GM13976 (cell line): ENCODE data around the gene WRAP73.

Source experiments
- DNase-seq: peaks from one replicate; pipeline ENCODE4 v3.0.0; 2012; ENCODE audit warnings: low spot score
- in situ Hi-C: fragments of 300-500 bp; cut with MboI; formaldehyde crosslinking; loops from one replicate; pipeline ENCODE4 v1.12.0; 2022; ENCODE audit warnings: low sequenced_read_pairs, mixed read lengths, inconsistent platforms; ENCODE audit not compliant: unreplicated experiment
- TF ChIP-seq, protein P1 (sequence below): IDR thresholded peaks from 2 replicates; pipeline ENCODE4 v1.5.1; 2012; ENCODE audit warnings: borderline replicate concordance, mild to moderate bottlenecking; ENCODE audit not compliant: insufficient read depth; ENCODE audit errors: extremely low read depth, missing control alignments, control extremely low read depth

Gene WRAP73

DNA sequence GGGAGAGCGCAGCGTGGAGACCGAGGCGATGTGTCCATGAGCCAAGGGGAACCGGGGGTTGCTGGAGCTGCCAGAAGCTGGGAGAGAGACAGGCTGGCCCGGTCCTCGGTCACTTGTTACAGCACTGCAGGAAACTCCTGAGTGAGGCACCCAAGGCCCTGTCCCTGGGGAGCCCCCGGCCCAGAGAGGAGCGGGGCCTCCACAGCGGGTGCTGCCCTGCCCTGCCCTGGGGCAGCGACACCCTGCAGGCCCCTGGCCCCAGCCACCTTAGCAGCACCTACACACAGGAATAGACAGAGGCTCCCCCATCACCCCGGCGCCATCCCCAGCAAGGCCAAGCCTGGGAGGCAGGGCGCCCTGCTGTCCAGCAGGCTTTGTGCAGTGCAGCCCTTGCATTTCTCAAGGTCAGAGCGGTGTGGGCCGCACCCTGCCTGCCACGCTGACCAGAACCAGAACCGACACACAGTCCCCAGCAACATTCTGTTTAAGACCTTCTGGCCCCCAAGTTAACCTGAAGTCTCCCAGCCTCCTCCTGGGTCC, 32.0 kb downstream of the WRAP73 start:
- in situ Hi-C loops: no loop called here
- TF ChIP-seq, protein P1, sequence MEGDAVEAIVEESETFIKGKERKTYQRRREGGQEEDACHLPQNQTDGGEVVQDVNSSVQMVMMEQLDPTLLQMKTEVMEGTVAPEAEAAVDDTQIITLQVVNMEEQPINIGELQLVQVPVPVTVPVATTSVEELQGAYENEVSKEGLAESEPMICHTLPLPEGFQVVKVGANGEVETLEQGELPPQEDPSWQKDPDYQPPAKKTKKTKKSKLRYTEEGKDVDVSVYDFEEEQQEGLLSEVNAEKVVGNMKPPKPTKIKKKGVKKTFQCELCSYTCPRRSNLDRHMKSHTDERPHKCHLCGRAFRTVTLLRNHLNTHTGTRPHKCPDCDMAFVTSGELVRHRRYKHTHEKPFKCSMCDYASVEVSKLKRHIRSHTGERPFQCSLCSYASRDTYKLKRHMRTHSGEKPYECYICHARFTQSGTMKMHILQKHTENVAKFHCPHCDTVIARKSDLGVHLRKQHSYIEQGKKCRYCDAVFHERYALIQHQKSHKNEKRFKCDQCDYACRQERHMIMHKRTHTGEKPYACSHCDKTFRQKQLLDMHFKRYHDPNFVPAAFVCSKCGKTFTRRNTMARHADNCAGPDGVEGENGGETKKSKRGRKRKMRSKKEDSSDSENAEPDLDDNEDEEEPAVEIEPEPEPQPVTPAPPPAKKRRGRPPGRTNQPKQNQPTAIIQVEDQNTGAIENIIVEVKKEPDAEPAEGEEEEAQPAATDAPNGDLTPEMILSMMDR: no peak
- no peak for DNase-seq

DNA sequence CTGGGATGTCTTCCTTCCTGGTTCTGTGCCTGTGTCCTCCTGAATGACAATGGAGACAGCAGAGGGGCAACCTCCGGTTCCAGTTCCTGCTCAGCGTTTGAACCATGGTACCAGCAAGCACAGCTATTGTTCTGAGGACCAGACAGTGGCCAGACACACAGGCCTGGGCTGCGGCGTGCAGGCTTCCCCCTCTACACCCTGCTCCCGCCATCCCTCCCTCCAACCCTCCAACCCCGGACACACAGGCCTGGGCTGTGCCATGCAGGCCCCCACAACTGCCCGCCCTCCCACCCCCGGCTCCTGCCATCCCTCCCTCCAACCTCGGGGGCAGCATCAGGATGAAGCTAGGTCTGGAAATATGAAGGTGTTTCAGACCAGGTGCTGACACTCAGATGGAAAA, 33.0 kb downstream of the WRAP73 start:
- in situ Hi-C loops: no loop called here
- TF ChIP-seq, protein P1: no peak
- no peak for DNase-seq

- in situ Hi-C loops: no loop called here
- TF ChIP-seq, protein P1: peak; percentile 22
- DNase-seq: no peak
These were observed 34.9 kb downstream of the WRAP73 start for GRCh38 chr1:3614755-3615742.

GRCh38 chr1:3612123-3612522, 37.8 kb downstream of the WRAP73 start:
- no peak for DNase-seq
- in situ Hi-C loops: no loop called here
- TF ChIP-seq, protein P1: no peak

DNA sequence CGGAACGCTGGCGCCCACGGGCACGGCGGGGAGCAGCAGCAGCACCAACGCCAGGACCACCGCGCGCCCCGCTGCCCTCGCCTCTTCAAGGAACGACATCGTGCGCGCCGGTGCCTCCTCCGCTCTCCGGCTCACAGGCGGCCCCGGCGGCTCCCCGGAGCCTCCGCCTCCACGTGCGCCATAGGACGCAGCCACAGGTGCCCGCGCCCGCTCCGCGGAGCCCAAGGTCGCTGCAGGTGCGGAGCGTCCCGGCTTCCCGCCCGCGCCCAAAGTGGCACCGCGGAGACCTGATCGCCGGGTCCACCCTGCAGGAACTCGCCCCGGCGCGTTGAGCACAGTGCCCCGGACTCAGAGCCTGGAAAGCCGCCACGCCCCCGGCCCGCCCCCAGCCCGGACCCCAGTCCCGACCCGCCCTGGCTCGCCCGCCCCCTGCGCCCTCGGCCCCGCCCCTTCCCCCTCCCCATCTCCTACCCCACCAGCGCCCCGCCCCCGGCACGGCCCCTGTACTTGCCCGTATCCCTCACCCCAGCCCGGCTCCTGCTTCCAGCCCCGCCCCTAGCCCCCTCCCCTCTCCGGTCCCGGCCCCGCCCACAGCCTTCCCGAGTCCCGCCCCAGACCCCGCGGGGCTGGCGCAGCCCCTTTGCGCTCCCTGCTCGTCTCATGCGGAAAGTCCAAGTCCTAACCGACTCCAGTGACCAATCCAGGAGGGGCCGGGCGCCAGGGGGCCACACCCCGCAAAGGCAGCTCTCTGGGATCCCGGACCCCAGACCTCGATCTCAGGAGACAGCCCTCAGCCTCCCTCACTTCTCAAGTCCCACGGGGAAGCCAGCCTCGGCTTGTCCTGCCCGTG, 38.5 kb downstream of the WRAP73 start, which contains the start of gene MEGF6:
Gene MEGF6 (minus strand): TSS at position 339 of the 850 bp plus-strand sequence. CDS start 240 bp downstream, at position 99.
- TF ChIP-seq, protein P1: no peak
- in situ Hi-C loops: no loop called here
- DNase-seq: peak; percentile 70
